Stomach (tissue), 9 donors: ENCODE data around the gene PEA15. TPM values are rescaled to one million over a fixed set of nuclear protein-coding genes. Genes with fewer than 3 reads are reported as not detected.

Source experiments
- DNase-seq, 2 donors: peaks; one replicate each; pipeline versions ENCODE4 v3.0.0 to v3.0.0-alpha.2; 2013 to 2019
- H3K27ac ChIP-seq, 5 donors: fragments of 200-600 bp in 4 of 5; sonication (generic) in 4 of 5; one replicate each; pipeline ENCODE4 v1.5.1; 2013 to 2019; ENCODE audit warnings: mild to moderate bottlenecking in 1 of 5, moderate library complexity in 1 of 5
- H3K27me3 ChIP-seq, 3 donors: fragments of 200-600 bp; sonication (generic); one replicate each; pipeline ENCODE4 v1.5.1; 2017 to 2019; ENCODE audit warnings: mixed run types in 1 of 3
- H3K36me3 ChIP-seq, 4 donors: fragments of 200-600 bp; sonication (generic); 1 replicate in 3 of 4; 2 replicates in 1 of 4; pipeline ENCODE4 v1.5.1; 2016 to 2019
- H3K4me1 ChIP-seq, 4 donors: fragments of 200-600 bp; sonication (generic); one replicate each; pipeline ENCODE4 v1.5.1; 2016 to 2019
- H3K4me3 ChIP-seq, 4 donors: fragments of 200-600 bp; sonication (generic) in 3 of 4; one replicate each; pipeline ENCODE4 v1.5.1; 2016 to 2019; ENCODE audit warnings: mild to moderate bottlenecking in 1 of 4
- H3K9me3 ChIP-seq, 4 donors: fragments of 200-600 bp; sonication (generic); one replicate each; pipeline ENCODE4 v1.5.1; 2016 to 2019
- EP300 ChIP-seq: sonication (generic); formaldehyde crosslinking; IDR thresholded peaks from one replicate; pipeline ENCODE4 v1.6.1; 2017; ENCODE audit warnings: antibody characterized with exemption
- POLR2A ChIP-seq, 4 donors: fragments of 450-650 bp; IDR thresholded peaks; one replicate each; pipeline ENCODE4 v1.6.1; 2016; ENCODE audit warnings: antibody characterized with exemption in 4 of 4, control low read depth in 2 of 4, mild to moderate bottlenecking in 1 of 4, moderate library complexity in 1 of 4
- POLR2AphosphoS5 ChIP-seq, 3 donors: sonication (generic); formaldehyde crosslinking; IDR thresholded peaks; one replicate each; pipeline ENCODE4 v1.6.1; 2016; ENCODE audit warnings: antibody characterized with exemption in 3 of 3
- WGBS, 5 donors: extraction: QIAGEN DNeasy Blood & Tissue Kit in 3 of 5; methylation state at CpG; one replicate each; pipeline versions ENCODE4 v1.1.5 to v1.1.7; 2013 to 2018; 5-methylcytosine and 5-hydroxymethylcytosine counted together
- intact Hi-C: fragments of 100-400 bp; cut with DNase I; formaldehyde crosslinking; loops from one replicate; pipeline ENCODE4 v1.15.1; 2023; ENCODE audit warnings: low total_unique reads
- polyA plus RNA-seq, 3 donors: library from polyadenylated mRNA; stranded (reverse); fragments of 200-250 nt; gene quantifications; one replicate each; pipeline ENCODE4 v1.2.3, GENCODE V29; 2013
- total RNA-seq, 5 donors: library from RNA; depleted of rRNA; stranded (reverse); fragments of >200 nt; gene quantifications; one replicate each; pipeline versions ENCODE4 v1.1.0 to v1.2.3, GENCODE V29; 2014 to 2016
- TF ChIP-seq, protein P1 (sequence below), 7 experiments: fragments of 450-650 bp in 4 of 7; fragments of 200-600 bp in 3 of 7; sonication (generic) in 3 of 7; IDR thresholded peaks; one replicate each; pipeline ENCODE4 v1.5.1; 2016 to 2019; ENCODE audit warnings: antibody characterized with exemption in 7 of 7, control low read depth in 2 of 7, mild to moderate bottlenecking in 1 of 7
- donor health status: healthy with polysubstance abuse.
- donor health status: Bipolar disorder and iron deficiency.
- donor health status: healthy.

PEA15 gene
- total and polyA plus RNA-seq, 8 donors: 26.3 to 127 (median 58.0) TPM

DNA sequence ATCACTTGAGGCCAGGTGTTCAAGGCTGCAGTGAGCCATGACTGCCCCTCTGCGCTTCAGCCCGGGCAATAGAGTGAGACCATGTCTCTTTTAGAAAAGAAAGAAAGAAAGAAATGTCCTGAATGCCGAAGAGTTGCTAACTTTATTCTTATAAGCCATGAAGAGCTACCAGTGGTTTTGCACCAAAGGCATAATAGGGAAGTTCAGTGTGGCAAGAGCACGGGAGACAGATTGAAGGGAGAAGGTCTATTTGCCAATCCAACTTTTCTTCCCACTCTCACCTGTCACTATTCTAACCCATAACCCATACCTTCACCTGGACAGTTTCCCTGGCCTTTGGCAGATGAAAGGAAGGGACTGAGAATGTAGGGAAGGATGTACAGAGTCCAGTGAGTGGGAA lies 4.4 kb upstream of the PEA15 start:
- no peaks in the 10 kb centered on the region for H3K27me3 ChIP-seq
- no peak overlapping the region for H3K4me3 ChIP-seq
- H3K4me1 ChIP-seq: peaks cover 9 to 18% (median 13%) of the 10 kb centered on the region in 4 donors
- no peak for TF ChIP-seq EP300
- no peak for TF ChIP-seq POLR2A (IDR thresholded peaks at IDR 0.05)
- no peak for TF ChIP-seq POLR2AphosphoS5 (IDR thresholded peaks at IDR 0.05)
- TF ChIP-seq, protein P1, sequence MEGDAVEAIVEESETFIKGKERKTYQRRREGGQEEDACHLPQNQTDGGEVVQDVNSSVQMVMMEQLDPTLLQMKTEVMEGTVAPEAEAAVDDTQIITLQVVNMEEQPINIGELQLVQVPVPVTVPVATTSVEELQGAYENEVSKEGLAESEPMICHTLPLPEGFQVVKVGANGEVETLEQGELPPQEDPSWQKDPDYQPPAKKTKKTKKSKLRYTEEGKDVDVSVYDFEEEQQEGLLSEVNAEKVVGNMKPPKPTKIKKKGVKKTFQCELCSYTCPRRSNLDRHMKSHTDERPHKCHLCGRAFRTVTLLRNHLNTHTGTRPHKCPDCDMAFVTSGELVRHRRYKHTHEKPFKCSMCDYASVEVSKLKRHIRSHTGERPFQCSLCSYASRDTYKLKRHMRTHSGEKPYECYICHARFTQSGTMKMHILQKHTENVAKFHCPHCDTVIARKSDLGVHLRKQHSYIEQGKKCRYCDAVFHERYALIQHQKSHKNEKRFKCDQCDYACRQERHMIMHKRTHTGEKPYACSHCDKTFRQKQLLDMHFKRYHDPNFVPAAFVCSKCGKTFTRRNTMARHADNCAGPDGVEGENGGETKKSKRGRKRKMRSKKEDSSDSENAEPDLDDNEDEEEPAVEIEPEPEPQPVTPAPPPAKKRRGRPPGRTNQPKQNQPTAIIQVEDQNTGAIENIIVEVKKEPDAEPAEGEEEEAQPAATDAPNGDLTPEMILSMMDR (IDR thresholded peaks at IDR 0.05): no peak
- H3K9me3 ChIP-seq: no peaks in the 10 kb centered on the region
- no peak overlapping the region for H3K27ac ChIP-seq
- intact Hi-C loops: no loop called here
- 87 to 94% (median 89%) methylated on average over 4 of the region's 4 CpGs for whole genome bisulfite sequencing, 5 donors
- no peaks in the 10 kb centered on the region for H3K36me3 ChIP-seq
- DNase-seq: no peak

- no peak for TF ChIP-seq EP300
- TF ChIP-seq, protein P1 (IDR thresholded peaks at IDR 0.05): no peak
- TF ChIP-seq POLR2A (IDR thresholded peaks at IDR 0.05): no peak
- TF ChIP-seq POLR2AphosphoS5 (IDR thresholded peaks at IDR 0.05): no peak
- Histone ChIP-seq H3K4me1 (peaks cover 28 to 57% (median 50%) of the 10 kb centered on the region in 4 donors), H3K4me3 (peak overlapping the region; percentile 69 to 91 (median 84)), H3K27me3 (no peaks in the 10 kb centered on the region), H3K36me3 (peaks cover 8 to 23% (median 16%) of the 10 kb centered on the region in 4 donors), H3K27ac (peak overlapping the region in 4 of 5 donors; percentile 93 to 95 (median 94)), H3K9me3 (no peaks in the 10 kb centered on the region)
- DNase-seq: peak in 1 of 2 donors; percentile 36
- intact Hi-C loops: no loop called here
- WGBS, 5 donors: 24 to 46% (median 34%) methylated on average over 5 to 7 of the region's 7 CpGs
Observed at GRCh38 chr1:160204526-160205241, 500 bp upstream of the PEA15 start.

DNA sequence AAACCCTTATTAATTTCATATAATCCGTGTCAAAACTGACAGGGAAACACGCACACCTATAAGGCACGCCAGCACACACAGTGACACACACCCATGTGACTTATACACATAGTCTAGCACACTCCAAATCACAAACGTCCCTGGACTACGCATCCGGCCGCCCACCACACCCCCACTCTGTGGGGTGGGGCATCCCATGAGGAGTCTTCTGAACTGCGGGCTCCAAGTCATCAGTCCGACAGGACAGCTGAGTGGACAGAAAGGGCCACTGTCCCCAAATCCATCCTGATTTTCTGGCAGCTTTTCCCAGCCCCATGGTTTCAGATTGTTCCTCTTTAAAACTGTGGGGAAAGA lies 829 bp downstream of the PEA15 start:
- peak in 1 of 2 donors; percentile 78 for DNase-seq
- H3K4me3 ChIP-seq: peak overlapping the region; percentile 69 to 91 (median 84)
- peak overlapping the region; percentile 91 to 95 (median 94) for H3K27ac ChIP-seq
- no peaks in the 10 kb centered on the region for H3K9me3 ChIP-seq
- no peaks in the 10 kb centered on the region for H3K27me3 ChIP-seq
- H3K4me1 ChIP-seq: peaks cover 37 to 70% (median 62%) of the 10 kb centered on the region in 4 donors
- TF ChIP-seq POLR2AphosphoS5 (IDR thresholded peaks at IDR 0.05) (peak in 1 of 3 donors; percentile 22), POLR2A (IDR thresholded peaks at IDR 0.05) (no peak)
- intact Hi-C loops: no loop called here
- whole genome bisulfite sequencing, 5 donors: 1 to 5% (median 5%) methylated on average over 9 of the region's 9 CpGs
- H3K36me3 ChIP-seq: peaks cover 8 to 36% (median 25%) of the 10 kb centered on the region in 4 donors

DNA sequence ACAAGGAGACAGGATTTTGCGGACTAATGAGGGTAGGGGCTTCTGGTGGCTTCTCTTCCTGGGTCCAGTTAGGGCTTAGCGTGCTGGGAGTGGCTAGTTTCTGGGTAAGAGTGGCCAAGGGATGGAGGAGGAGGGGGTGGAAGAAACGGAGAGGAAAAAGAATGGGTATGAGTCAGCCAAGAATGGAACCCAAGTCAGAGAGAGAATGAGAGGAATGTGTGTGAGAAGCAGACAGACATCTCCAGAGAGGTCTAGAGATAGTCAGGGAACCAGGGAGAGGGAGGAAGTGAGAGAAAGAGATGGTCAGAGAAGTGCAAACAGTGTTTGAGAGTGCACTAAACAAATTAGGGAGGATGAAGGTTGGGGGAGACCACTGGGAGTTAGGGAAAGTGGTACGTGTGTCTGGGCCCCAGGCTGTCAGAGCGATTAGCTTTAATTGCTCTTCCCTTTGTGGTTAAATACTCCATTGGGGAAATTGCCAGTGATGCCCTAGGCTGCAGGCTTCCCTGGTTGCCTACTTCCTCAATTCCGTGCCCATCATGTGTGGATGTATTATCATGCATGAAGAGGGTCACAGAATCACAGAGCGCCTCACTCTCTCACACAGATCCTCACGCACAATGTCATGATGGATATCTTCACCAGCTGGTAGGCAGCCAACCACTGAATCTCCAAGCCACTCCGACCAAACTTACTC lies 1.4 kb downstream of the PEA15 start:
- H3K9me3 ChIP-seq: no peaks in the 10 kb centered on the region
- peaks cover 37 to 70% (median 65%) of the 10 kb centered on the region in 4 donors for H3K4me1 ChIP-seq
- 56 to 68% (median 62%) methylated on average over 9 of the region's 9 CpGs for WGBS, 5 donors
- intact Hi-C loops: no loop called here
- no peaks in the 10 kb centered on the region for H3K27me3 ChIP-seq
- peak in 1 of 2 donors; percentile 38 for DNase-seq
- H3K4me3 ChIP-seq: peak overlapping the region; percentile 69 to 91 (median 84)
- peak overlapping the region in 4 of 5 donors; percentile 93 to 95 (median 94) for H3K27ac ChIP-seq
- no peak for TF ChIP-seq POLR2A (IDR thresholded peaks at IDR 0.05)
- peaks cover 12 to 42% (median 31%) of the 10 kb centered on the region in 4 donors for H3K36me3 ChIP-seq

- Histone ChIP-seq H3K4me1 (peaks cover 37 to 70% (median 65%) of the 10 kb centered on the region in 4 donors), H3K9me3 (no peaks in the 10 kb centered on the region), H3K4me3 (peak overlapping the region in 1 of 4 donors; percentile 79), H3K27ac (peak overlapping the region in 4 of 5 donors; percentile 93 to 95 (median 94)), H3K27me3 (no peaks in the 10 kb centered on the region), H3K36me3 (peaks cover 18 to 48% (median 37%) of the 10 kb centered on the region in 4 donors)
- 74 to 90% (median 88%) methylated on average over 4 of the region's 4 CpGs for WGBS, 5 donors
- TF ChIP-seq, protein P1 (IDR thresholded peaks at IDR 0.05): no peak
- no peak for TF ChIP-seq POLR2AphosphoS5 (IDR thresholded peaks at IDR 0.05)
- TF ChIP-seq EP300: no peak
- TF ChIP-seq POLR2A (IDR thresholded peaks at IDR 0.05): no peak
- intact Hi-C loops: no loop called here
- no peak for DNase-seq
Observed at GRCh38 chr1:160207118-160207650, 2.0 kb downstream of the PEA15 start.
